PC-3 (cell line): ENCODE results near the gene KCNQ4. TPM values are rescaled to one million over a fixed set of nuclear protein-coding genes. Genes with fewer than 3 reads are reported as not detected.

Source experiments
- ATAC-seq: fragments of 200-7000 bp; cut with Tn5 transposase; 2 replicates; pipeline ENCODE4 v1.9.1; 2020; ENCODE audit warnings: mild to moderate bottlenecking, moderate library complexity
- BruUV-seq: library from RNA; stranded (reverse); fragments of 400-500 nt; replicated peaks from 2 replicates; lab custom pipeline; 2021; lab: Mats Ljungman, UMichigan
- CTCF ChIA-PET: fragments of 300-600 bp; sonication (Branson Sonifier 250); formaldehyde crosslinking; loops from one replicate; lab custom pipeline; 2022; ENCODE audit warnings: antibody characterized with exemption; lab: Charles Lee
- POLR2A ChIA-PET: fragments of 300-600 bp; sonication (Branson Sonifier 250); formaldehyde crosslinking; loops from one replicate; lab custom pipeline; 2022; ENCODE audit warnings: antibody characterized with exemption; ENCODE audit not compliant: unreplicated experiment; lab: Charles Lee
- DNase-seq: peaks from one replicate; pipeline ENCODE4 v3.0.0-alpha.2; 2015
- H2AFZ ChIP-seq: fragments of 300-600 bp; sonication (generic); 2 replicates; pipeline ENCODE4 v1.6.0; 2016; ENCODE audit warnings: antibody characterized with exemption, low read length
- H3F3A ChIP-seq: fragments of 300-600 bp; sonication (generic); one replicate; pipeline ENCODE4 v1.6.0; 2017; ENCODE audit warnings: antibody characterized with exemption, low read length, control low read depth, mild to moderate bottlenecking; ENCODE audit not compliant: unreplicated experiment
- H3K27ac ChIP-seq: fragments of 300-600 bp; sonication (generic); 2 replicates; pipeline ENCODE4 v1.5.1; 2016; ENCODE audit warnings: mild to moderate bottlenecking, low read length
- H3K27me3 ChIP-seq: fragments of 300-600 bp; sonication (generic); 2 replicates; pipeline ENCODE4 v1.6.1; 2016; ENCODE audit warnings: low read length, mixed read lengths
- H3K36me3 ChIP-seq: fragments of 300-600 bp; sonication (generic); 2 replicates; pipeline ENCODE4 v1.6.1; 2016; ENCODE audit warnings: low read depth, mixed run types, low read length, mixed read lengths
- H3K4me1 ChIP-seq: fragments of 300-600 bp; sonication (generic); 2 replicates; pipeline ENCODE4 v1.5.1; 2016; ENCODE audit warnings: low read length; ENCODE audit not compliant: insufficient read depth
- H3K4me2 ChIP-seq: fragments of 300-600 bp; sonication (generic); 2 replicates; pipeline ENCODE4 v1.6.0; 2016; ENCODE audit warnings: low read length
- H3K4me3 ChIP-seq: fragments of 300-600 bp; sonication (generic); 2 replicates; pipeline ENCODE4 v1.5.1; 2016; ENCODE audit warnings: mild to moderate bottlenecking, low read length, mixed read lengths
- H3K79me2 ChIP-seq: fragments of 300-600 bp; sonication (generic); 2 replicates; pipeline ENCODE4 v1.6.1; 2017; ENCODE audit warnings: low read length, mixed read lengths
- H3K9ac ChIP-seq: fragments of 300-600 bp; sonication (generic); 2 replicates; pipeline ENCODE4 v1.6.0; 2016; ENCODE audit warnings: mild to moderate bottlenecking, low read length
- H3K9me2 ChIP-seq: fragments of 300-600 bp; sonication (generic); replicated peaks from 2 replicates; pipeline ENCODE4 v1.6.1; 2016; ENCODE audit warnings: mixed run types, low read length, mixed read lengths
- H3K9me3 ChIP-seq: fragments of 300-600 bp; sonication (generic); 2 replicates; pipeline ENCODE4 v1.6.1; 2016; ENCODE audit warnings: low read length, mixed read lengths
- H4K20me1 ChIP-seq: fragments of 300-600 bp; sonication (generic); 2 replicates; pipeline ENCODE4 v1.6.1; 2016; ENCODE audit warnings: low read length, mixed read lengths
- EZH2 ChIP-seq: fragments of 300-600 bp; sonication (generic); IDR thresholded peaks from one replicate; pipeline ENCODE4 v1.6.1; 2017; ENCODE audit warnings: antibody characterized with exemption, mild to moderate bottlenecking, low read length; ENCODE audit not compliant: unreplicated experiment
- EZH2phosphoT487 ChIP-seq: fragments of 300-600 bp; sonication (generic); IDR thresholded peaks from 2 replicates; pipeline ENCODE4 v1.6.1; 2018; ENCODE audit warnings: mild to moderate bottlenecking, antibody characterized with exemption, low read length, borderline replicate concordance
- intact Hi-C: fragments of 100-400 bp; cut with micrococcal nuclease; formaldehyde crosslinking; loops from 2 replicates; pipeline ENCODE4 v1.9.0; 2023
- total RNA-seq: library from RNA; depleted of rRNA; stranded (reverse); fragments of >200 nt; gene quantifications from 2 replicates; pipeline ENCODE4 v1.2.3, GENCODE V29; 2014
- TF ChIP-seq, protein P1 (sequence below): fragments of 300-600 bp; sonication (generic); conservative IDR thresholded peaks from 2 replicates; pipeline ENCODE4 v1.5.1; 2017; ENCODE audit warnings: antibody characterized with exemption, low read depth, mild to moderate bottlenecking, low read length

The KCNQ4 gene
- total RNA-seq, 1 experiment from 2014 or later, result 2.5 TPM

- TF ChIP-seq EZH2phosphoT487, result no peak
- TF ChIP-seq, protein P1, sequence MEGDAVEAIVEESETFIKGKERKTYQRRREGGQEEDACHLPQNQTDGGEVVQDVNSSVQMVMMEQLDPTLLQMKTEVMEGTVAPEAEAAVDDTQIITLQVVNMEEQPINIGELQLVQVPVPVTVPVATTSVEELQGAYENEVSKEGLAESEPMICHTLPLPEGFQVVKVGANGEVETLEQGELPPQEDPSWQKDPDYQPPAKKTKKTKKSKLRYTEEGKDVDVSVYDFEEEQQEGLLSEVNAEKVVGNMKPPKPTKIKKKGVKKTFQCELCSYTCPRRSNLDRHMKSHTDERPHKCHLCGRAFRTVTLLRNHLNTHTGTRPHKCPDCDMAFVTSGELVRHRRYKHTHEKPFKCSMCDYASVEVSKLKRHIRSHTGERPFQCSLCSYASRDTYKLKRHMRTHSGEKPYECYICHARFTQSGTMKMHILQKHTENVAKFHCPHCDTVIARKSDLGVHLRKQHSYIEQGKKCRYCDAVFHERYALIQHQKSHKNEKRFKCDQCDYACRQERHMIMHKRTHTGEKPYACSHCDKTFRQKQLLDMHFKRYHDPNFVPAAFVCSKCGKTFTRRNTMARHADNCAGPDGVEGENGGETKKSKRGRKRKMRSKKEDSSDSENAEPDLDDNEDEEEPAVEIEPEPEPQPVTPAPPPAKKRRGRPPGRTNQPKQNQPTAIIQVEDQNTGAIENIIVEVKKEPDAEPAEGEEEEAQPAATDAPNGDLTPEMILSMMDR, result no peak
- TF ChIP-seq EZH2, result no peak
- POLR2A ChIA-PET, result no interaction called here
Observed at GRCh38 chr1:40780678-40781607, 2.6 kb upstream of the KCNQ4 start.

DNA sequence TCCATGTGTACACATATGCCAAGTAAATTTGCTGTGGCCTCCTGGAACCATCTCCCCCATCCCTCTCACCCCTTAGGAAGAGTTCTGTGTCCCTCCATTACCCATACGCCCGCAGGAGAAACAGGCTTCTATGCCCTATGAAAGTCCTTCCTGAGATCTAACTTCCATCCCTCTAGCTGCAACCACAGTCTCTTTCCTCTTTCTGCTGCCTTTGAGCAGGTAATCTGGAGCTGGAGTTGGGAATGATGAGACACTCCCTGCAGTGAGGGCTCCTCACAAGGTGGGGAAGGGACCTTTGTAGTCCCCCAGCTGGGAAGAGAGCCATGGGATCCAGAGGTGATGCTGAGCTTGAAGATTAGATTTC is 2.0 kb upstream of the KCNQ4 start:
- peaks cover 10% of the 10 kb centered on the region for H3K4me1 ChIP-seq
- H3K4me3 ChIP-seq, result no peak overlapping the region
- H3K9ac ChIP-seq, result no peak overlapping the region
- BruUV-seq, result no TSS peak
- no peaks in the 10 kb centered on the region for H3K79me2 ChIP-seq
- no peak for TF ChIP-seq EZH2
- TF ChIP-seq, protein P1, result no peak
- TF ChIP-seq EZH2phosphoT487, result no peak
- ATAC-seq (no peak), DNase-seq (no peak)
- no peaks in the 10 kb centered on the region for H3K27me3 ChIP-seq
- intact Hi-C loops, result no loop called here
- H3K9me2 ChIP-seq, result no peaks in the 10 kb centered on the region
- ChIA-PET CTCF (no interaction called here), POLR2A (no interaction called here)
- no peak overlapping the region for H3K27ac ChIP-seq
- H3K36me3 ChIP-seq, result no peaks in the 10 kb centered on the region
- no peaks in the 10 kb centered on the region for H4K20me1 ChIP-seq
- H3K9me3 ChIP-seq, result no peaks in the 10 kb centered on the region
- no peak overlapping the region for H3K4me2 ChIP-seq
- no peaks in the 10 kb centered on the region for H3F3A ChIP-seq
- no peak overlapping the region for H2AFZ ChIP-seq

More at GRCh38 chr1:40780678-40781607, 2.6 kb upstream of the KCNQ4 start:
- no peaks in the 10 kb centered on the region for H3K27me3 ChIP-seq
- no peak overlapping the region for H3K9ac ChIP-seq
- DNase-seq (no peak), ATAC-seq (no peak)
- intact Hi-C loops, result no loop called here
- no peak overlapping the region for H3K4me3 ChIP-seq
- no peaks in the 10 kb centered on the region for H3K9me2 ChIP-seq
- CTCF ChIA-PET, result no interaction called here
- H3K9me3 ChIP-seq, result no peaks in the 10 kb centered on the region
- no peak overlapping the region for H2AFZ ChIP-seq
- no peak overlapping the region for H3K4me2 ChIP-seq
- no peaks in the 10 kb centered on the region for H3F3A ChIP-seq
- no peaks in the 10 kb centered on the region for H3K79me2 ChIP-seq
- no peaks in the 10 kb centered on the region for H4K20me1 ChIP-seq
- BruUV-seq, result no TSS peak
- no peaks in the 10 kb centered on the region for H3K36me3 ChIP-seq
- H3K27ac ChIP-seq, result no peak overlapping the region
- H3K4me1 ChIP-seq, result peaks cover 10% of the 10 kb centered on the region
